OCI-LY7 (cell line): ENCODE measurements around the gene HIVEP3.

Source experiments
- CTCF ChIP-seq: fragments of 200-600 bp; sonication (generic); conservative IDR thresholded peaks from 2 replicates; pipeline ENCODE4 v1.5.1; 2014; ENCODE audit warnings: mild to moderate bottlenecking, antibody characterized with exemption, low read length, moderate library complexity, mixed read lengths
- EZH2phosphoT487 ChIP-seq: fragments of 200-600 bp; sonication (generic); IDR thresholded peaks from 2 replicates; pipeline ENCODE4 v1.6.1; 2018; ENCODE audit warnings: low read depth, borderline replicate concordance, mild to moderate bottlenecking, mixed run types, antibody characterized with exemption, low read length, moderate library complexity, mixed read lengths

GRCh38 chr1:41581216-41582003, 337.3 kb downstream of the HIVEP3 start:
- TF ChIP-seq CTCF (no peak), EZH2phosphoT487 (no peak)
